ENCODE measurements around the gene ASB5.

ASB5 gene, protein sequence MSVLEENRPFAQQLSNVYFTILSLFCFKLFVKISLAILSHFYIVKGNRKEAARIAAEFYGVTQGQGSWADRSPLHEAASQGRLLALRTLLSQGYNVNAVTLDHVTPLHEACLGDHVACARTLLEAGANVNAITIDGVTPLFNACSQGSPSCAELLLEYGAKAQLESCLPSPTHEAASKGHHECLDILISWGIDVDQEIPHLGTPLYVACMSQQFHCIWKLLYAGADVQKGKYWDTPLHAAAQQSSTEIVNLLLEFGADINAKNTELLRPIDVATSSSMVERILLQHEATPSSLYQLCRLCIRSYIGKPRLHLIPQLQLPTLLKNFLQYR

DNA sequence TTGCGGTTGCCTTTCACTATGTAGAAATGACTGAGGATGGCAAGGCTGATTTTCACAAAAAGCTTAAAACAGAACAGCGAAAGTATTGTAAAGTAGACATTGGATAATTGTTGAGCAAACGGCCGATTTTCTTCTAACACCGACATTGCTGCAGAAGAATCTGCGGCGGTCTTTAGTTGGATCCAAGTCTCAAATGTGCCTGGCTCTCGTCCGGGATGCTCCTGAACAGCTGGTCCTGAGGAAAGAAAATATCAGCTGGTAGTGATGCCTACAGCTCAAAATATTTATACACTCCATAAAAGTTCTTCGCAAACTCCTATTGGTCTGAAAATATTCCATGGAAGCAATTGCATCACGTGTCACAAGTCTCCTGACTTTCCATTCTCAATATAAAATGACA, at the start of gene ASB5:
Gene ASB5, minus strand, starts transcription at position 260 of the 400 bp plus-strand sequence. Its CDS starts 114 bp downstream, at position 146.
- no peak for TF ChIP-seq CTCF (IDR thresholded peaks at IDR 0.05; ENCODE audit: low read depth, low read length)
- H3K4me3 ChIP-seq (ENCODE audit: low read depth, low read length) = no peak within 1 kb of the TSS

- no peak for TF ChIP-seq CTCF (IDR thresholded peaks at IDR 0.05; ENCODE audit: low read depth, low read length)
- H3K4me3 ChIP-seq (ENCODE audit: low read depth, low read length) = no peak overlapping the region
Measured at GRCh38 chr4:176313596-176314336, 44.7 kb upstream of the ASB5 start.

- no peak overlapping the region for H3K4me3 ChIP-seq (ENCODE audit: low read depth, low read length)
- TF ChIP-seq CTCF (IDR thresholded peaks at IDR 0.05; ENCODE audit: low read depth, low read length) = no peak
Measured at GRCh38 chr4:176309772-176310171, 40.8 kb upstream of the ASB5 start.

DNA sequence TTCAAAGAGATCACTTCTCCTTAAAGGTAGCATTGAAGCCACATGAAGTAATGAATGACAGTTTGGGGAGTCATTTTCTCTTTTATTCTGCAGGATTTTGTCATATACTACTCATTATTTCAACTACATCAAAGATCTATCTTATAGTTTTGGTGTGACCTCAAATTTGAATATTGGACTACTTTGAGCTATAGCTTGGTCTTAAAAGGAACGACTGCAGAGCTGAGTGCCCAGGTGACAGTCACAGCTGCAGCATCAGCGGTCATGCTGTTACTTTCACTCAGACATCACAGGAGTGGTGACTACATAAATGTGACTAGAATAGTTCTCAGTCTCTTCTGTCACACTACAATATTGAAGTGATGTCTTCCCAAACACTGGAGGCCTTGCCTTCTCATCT, 40.0 kb upstream of the ASB5 start:
- H3K4me3 ChIP-seq (ENCODE audit: low read depth, low read length) = no peak overlapping the region
- no peak for TF ChIP-seq CTCF (IDR thresholded peaks at IDR 0.05; ENCODE audit: low read depth, low read length)

GRCh38 chr4:176308441-176308840, 39.4 kb upstream of the ASB5 start:
- no peak for TF ChIP-seq CTCF (IDR thresholded peaks at IDR 0.05; ENCODE audit: low read depth, low read length)
- no peak overlapping the region for H3K4me3 ChIP-seq (ENCODE audit: low read depth, low read length)

- TF ChIP-seq CTCF (IDR thresholded peaks at IDR 0.05; ENCODE audit: low read depth, low read length) = no peak
- H3K4me3 ChIP-seq (ENCODE audit: low read depth, low read length) = no peak overlapping the region
Measured at GRCh38 chr4:176307666-176307930, 38.6 kb upstream of the ASB5 start.

Data from WI38 (cell line).